Brain microvascular endothelial cell (primary cell): ENCODE measurements around the gene SLC25A42.
A peak's percentile ranks its signal among the peaks of the same experiment; 100 is the strongest.

Experiments used
- DNase-seq: peaks from one replicate; pipeline ENCODE4 v3.0.0-alpha.2; 2020
- H3K27ac ChIP-seq: fragments of 250-450 bp; sonication (Bioruptor Pico); 2 replicates; pipeline ENCODE4 v1.5.1; 2020; ENCODE audit warnings: mild to moderate bottlenecking, moderate library complexity
- H3K27me3 ChIP-seq: fragments of 250-450 bp; sonication (Bioruptor Pico); replicated peaks from 2 replicates; pipeline ENCODE4 v1.5.1; 2020; ENCODE audit warnings: mild to moderate bottlenecking
- H3K36me3 ChIP-seq: fragments of 250-450 bp; sonication (Bioruptor Pico); replicated peaks from 2 replicates; pipeline ENCODE4 v1.5.1; 2020; ENCODE audit warnings: mild to moderate bottlenecking
- H3K4me3 ChIP-seq: 2 replicates; pipeline ENCODE4 v1.5.1; 2011; ENCODE audit warnings: low read depth, mild to moderate bottlenecking, control low read depth, low read length, moderate library complexity
- in situ Hi-C: cut with HindIII; loops from 2 replicates; pipeline ENCODE4 v1.10.0; 2017; ENCODE audit warnings: low sequenced_read_pairs, low pct_ligation_motif_present
- TF ChIP-seq, protein P1 (sequence below): IDR thresholded peaks from 2 replicates; pipeline ENCODE4 v1.5.1; 2011; ENCODE audit warnings: low read depth, mild to moderate bottlenecking, moderate library complexity, low read length, control low read depth, inconsistent platforms; ENCODE audit errors: missing control alignments

SLC25A42 gene

DNA sequence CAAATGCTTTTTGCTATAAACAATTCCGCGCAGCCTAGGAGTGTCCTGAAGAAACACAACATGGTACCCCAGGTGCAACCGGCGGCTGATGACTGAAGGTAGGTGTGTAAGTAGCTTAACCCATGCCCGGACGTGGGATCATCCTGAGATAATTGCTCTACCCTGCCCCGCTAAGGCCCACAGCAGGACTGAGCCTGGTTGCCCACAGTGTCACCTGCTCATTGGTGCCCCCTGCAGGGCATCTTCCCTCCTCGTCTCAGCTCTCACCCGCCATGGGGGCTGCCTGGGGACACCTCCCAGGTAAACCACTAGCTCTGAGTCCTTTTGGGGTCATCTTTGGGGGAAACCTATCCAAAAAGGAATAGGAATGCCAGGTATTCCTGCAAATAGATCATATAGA lies 52.2 kb downstream of the SLC25A42 start:
- TF ChIP-seq, protein P1, sequence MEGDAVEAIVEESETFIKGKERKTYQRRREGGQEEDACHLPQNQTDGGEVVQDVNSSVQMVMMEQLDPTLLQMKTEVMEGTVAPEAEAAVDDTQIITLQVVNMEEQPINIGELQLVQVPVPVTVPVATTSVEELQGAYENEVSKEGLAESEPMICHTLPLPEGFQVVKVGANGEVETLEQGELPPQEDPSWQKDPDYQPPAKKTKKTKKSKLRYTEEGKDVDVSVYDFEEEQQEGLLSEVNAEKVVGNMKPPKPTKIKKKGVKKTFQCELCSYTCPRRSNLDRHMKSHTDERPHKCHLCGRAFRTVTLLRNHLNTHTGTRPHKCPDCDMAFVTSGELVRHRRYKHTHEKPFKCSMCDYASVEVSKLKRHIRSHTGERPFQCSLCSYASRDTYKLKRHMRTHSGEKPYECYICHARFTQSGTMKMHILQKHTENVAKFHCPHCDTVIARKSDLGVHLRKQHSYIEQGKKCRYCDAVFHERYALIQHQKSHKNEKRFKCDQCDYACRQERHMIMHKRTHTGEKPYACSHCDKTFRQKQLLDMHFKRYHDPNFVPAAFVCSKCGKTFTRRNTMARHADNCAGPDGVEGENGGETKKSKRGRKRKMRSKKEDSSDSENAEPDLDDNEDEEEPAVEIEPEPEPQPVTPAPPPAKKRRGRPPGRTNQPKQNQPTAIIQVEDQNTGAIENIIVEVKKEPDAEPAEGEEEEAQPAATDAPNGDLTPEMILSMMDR = peak; percentile 75
- H3K4me3 ChIP-seq = no peak overlapping the region
- no peaks in the 10 kb centered on the region for H3K27me3 ChIP-seq
- H3K36me3 ChIP-seq = peaks cover 10% of the 10 kb centered on the region
- in situ Hi-C loops = no loop called here
- no peak for DNase-seq
- no peak overlapping the region for H3K27ac ChIP-seq

DNA sequence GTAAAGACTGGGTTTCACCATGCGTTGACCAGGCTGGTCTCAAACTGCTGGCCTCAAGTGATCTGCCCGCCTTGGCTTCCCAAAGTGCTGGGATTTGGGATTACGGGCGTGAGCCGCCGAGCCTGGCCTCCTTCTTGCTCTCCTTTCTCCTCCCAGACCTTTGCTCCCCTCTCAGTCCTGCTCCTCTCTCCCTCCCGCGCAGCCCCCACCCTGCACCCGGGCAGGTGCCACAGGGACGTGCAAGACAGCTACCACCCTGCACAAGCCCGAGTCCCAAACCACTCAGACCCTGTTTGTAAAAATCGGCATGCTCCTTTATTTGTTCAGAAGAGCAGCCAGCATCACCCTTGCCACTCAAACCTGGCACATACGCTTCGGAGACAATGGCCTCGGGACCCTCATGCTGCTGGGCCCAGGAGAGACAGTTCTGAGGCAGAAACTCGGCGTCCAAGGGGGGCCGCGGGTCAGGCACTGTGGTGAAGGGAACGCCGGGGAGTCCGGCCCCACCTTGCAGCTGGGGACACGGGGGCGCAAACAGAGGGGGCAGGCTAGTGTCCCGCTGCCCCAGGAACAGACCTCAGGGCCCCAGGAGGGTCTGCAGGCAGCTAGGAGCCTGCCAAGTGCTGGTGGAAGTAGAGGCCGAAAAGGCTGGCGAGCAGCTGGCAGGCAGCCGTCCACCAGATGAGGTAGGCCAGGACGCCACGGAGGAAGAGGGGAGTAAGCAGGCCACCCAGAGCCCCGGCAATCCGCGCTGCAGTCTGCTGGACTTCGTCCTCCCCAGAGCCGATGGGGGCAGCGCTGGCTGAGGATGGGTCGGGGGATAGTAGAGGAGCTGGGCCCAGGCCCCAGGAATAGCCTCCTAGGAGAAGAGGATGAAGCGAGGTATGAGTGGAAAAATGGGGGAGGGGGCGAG lies 55.8 kb downstream of the SLC25A42 start:
- peaks cover 13% of the 10 kb centered on the region for H3K36me3 ChIP-seq
- TF ChIP-seq, protein P1 = no peak
- no peak for DNase-seq
- no peak overlapping the region for H3K27ac ChIP-seq
- no peaks in the 10 kb centered on the region for H3K27me3 ChIP-seq
- H3K4me3 ChIP-seq = no peak overlapping the region
- in situ Hi-C loops = no loop called here

DNA sequence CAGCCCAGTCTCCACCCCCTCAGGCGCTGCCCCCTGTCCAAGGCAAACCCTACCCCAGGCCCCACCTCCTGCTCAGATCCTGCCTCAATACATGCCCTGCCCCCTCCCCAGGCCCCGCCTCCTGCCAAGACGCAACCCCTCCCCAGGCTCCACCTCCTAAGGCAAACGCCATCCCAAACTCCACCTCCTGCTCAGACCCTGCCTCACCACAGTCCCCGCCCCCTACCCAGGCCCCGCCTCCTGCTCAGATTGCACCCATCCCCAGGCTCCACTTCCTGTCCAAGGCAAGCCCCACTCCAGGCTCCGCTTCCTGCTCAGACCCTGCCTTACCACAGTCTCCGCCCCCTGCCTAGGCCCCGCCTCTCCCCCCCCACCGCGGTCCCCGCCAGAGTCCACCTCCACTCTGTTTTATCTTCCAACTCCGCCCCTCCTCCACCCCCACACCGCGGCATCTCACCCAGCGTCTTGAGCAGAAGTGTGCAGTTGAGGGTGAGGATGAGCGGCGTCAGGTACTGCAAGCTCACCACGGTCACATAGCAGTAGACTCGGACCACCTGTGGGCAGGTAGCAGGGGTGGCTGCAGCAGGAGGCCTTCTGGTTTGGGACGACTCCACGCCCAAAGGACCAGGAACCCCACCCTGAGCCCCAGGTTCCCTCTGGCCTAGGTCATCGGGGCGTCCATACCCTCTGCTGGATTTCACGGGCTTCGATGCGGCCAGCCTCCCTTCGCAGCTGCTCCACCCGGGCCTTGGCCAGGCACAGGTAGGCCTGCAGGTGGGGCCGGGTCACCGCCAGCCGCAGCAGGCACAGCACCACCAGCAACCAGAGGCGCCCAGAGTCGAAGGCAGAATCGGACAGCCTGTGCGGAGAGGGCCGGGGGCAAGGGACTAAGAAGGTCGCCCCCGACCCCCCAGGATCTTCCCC lies 56.8 kb downstream of the SLC25A42 start:
- Histone ChIP-seq H3K27ac (no peak overlapping the region), H3K4me3 (peak overlapping the region; percentile 5), H3K36me3 (peaks cover 13% of the 10 kb centered on the region), H3K27me3 (no peaks in the 10 kb centered on the region)
- TF ChIP-seq, protein P1 = no peak
- in situ Hi-C loops = no loop called here
- DNase-seq = peak; percentile 78

DNA sequence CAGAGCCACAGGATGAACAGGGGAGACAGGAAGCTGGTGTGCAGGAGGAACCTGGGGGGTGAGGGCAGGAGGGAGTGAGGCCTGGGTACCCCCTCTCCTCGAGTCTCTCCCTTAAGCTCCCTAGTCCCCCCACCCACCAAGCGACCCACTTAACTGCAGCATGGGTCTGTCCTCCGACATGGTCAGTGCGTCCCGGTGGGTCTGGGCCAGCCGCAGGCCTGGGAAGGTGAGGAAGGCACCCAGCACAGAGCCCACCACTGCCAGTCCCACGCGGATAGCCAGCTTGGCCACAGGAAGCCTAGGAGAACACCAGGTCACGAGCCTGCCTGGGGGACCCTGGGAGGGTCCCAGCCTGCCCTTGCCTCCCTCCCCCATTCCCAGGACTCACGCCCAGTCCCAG lies 57.6 kb downstream of the SLC25A42 start:
- no peak for DNase-seq
- in situ Hi-C loops = no loop called here
- Histone ChIP-seq H3K27ac (no peak overlapping the region), H3K27me3 (no peaks in the 10 kb centered on the region), H3K36me3 (peaks cover 13% of the 10 kb centered on the region), H3K4me3 (no peak overlapping the region)
- TF ChIP-seq, protein P1 = no peak

DNA sequence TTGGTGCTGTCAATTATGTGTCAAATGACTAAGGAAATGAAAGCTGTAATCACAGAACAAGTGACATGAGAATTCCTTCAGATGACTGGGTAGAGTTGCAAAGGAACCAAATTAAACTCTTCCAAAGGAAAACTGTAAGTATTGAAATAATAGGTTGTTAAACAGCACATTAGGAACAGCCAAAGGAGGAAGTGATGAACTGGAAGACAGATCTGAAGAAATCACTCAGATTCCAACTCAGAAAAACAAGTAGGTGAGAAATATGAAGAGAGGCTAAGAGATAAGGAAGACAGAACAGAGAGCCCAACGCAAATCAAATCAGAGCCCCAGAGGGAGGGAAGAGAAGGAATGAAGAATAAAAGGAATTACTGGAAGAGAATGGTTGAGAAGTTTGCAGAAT lies 59.1 kb downstream of the SLC25A42 start:
- DNase-seq = no peak

More for the DNA sequence above, 59.1 kb downstream of the SLC25A42 start:
- TF ChIP-seq, protein P1 = no peak
- Histone ChIP-seq H3K4me3 (no peak overlapping the region), H3K36me3 (peaks cover 13% of the 10 kb centered on the region), H3K27ac (no peak overlapping the region), H3K27me3 (no peaks in the 10 kb centered on the region)
- in situ Hi-C loops = no loop called here
